AG04449 (cell line): Measurements from ENCODE around the gene ARHGEF12.
A peak's percentile ranks its signal among the peaks of the same experiment; 100 is the strongest.

Experiments
- CTCF ChIA-PET: fragments of 350-600 bp; formaldehyde crosslinking; extraction: SDS; loops from one replicate; lab custom pipeline; 2021; ENCODE audit warnings: antibody characterized with exemption; lab: Yijun Ruan, JAX
- POLR2A ChIA-PET: fragments of 400-600, 350-600 bp; formaldehyde crosslinking; extraction: SDS; loops from one replicate; lab custom pipeline; 2020; ENCODE audit warnings: antibody characterized with exemption, inconsistent platforms; lab: Yijun Ruan, JAX
- DNase-seq: peaks from one replicate; pipeline ENCODE4 v3.0.0-alpha.2; 2010; ENCODE audit warnings: low read depth, low spot score
- H3K4me3 ChIP-seq: 2 replicates; pipeline ENCODE4 v1.5.1; 2011; ENCODE audit warnings: low read depth, mild to moderate bottlenecking, control low read depth, low read length
- CTCF ChIP-seq: IDR thresholded peaks from one replicate; pipeline ENCODE4 v1.5.1; 2011; ENCODE audit warnings: mild to moderate bottlenecking, moderate library complexity, low read length, control low read depth, inconsistent platforms; ENCODE audit not compliant: insufficient read depth; ENCODE audit errors: missing control alignments

The ARHGEF12 gene

GRCh38 chr11:120399307-120399706 lies 63.1 kb downstream of the ARHGEF12 start:
- ChIA-PET CTCF (interaction anchor here (1.5 kb wide), 1 partner anchor 64 kb away, joined by 3 read pairs; no protein-coding TSS in a partner anchor), POLR2A (no interaction called here)
- H3K4me3 ChIP-seq = no peak overlapping the region
- TF ChIP-seq CTCF = no peak
- no peak for DNase-seq

GRCh38 chr11:120400564-120401364 lies 64.6 kb downstream of the ARHGEF12 start:
- CTCF ChIA-PET = interaction anchor here (0.6 to 1.3 kb wide), 3 partner anchors 10 to 31 kb away, joined by 3 to 5 read pairs (median 3); no protein-coding TSS in a partner anchor
- H3K4me3 ChIP-seq = peak overlapping the region; percentile 19
- no peak for TF ChIP-seq CTCF
- DNase-seq = peak; percentile 92
- POLR2A ChIA-PET = interaction anchor here (0.5 to 2.0 kb wide), 5 partner anchors 10 to 69 kb away, joined by 3 to 10 read pairs (median 3); partner anchors contain the start of gene ARHGEF12

- ChIA-PET CTCF (interaction anchor here (1.2 to 1.3 kb wide), 2 partner anchors 9 to 15 kb away, joined by 3 to 5 read pairs; no protein-coding TSS in a partner anchor), POLR2A (interaction anchor here (0.9 to 2.0 kb wide), 2 partner anchors 12 to 64 kb away, joined by 3 to 10 read pairs; partner anchors contain the start of gene ARHGEF12)
- DNase-seq = no peak
- H3K4me3 ChIP-seq = no peak overlapping the region
- no peak for TF ChIP-seq CTCF
Measured at GRCh38 chr11:120401506-120401905, 65.3 kb downstream of the ARHGEF12 start.

- TF ChIP-seq CTCF = no peak
- no peak overlapping the region for H3K4me3 ChIP-seq
- no peak for DNase-seq
- CTCF ChIA-PET = interaction anchor here (1.3 kb wide), 1 partner anchor 69 kb away, joined by 3 read pairs; no protein-coding TSS in a partner anchor
- POLR2A ChIA-PET = no interaction called here
Measured at GRCh38 chr11:120403966-120404365, 67.8 kb downstream of the ARHGEF12 start.

- DNase-seq = no peak
- CTCF ChIA-PET = interaction anchor here (1.3 kb wide), 1 partner anchor 69 kb away, joined by 3 read pairs; no protein-coding TSS in a partner anchor
Measured at GRCh38 chr11:120404495-120404894, 68.3 kb downstream of the ARHGEF12 start.

More at GRCh38 chr11:120404495-120404894, 68.3 kb downstream of the ARHGEF12 start:
- POLR2A ChIA-PET = no interaction called here
- no peak for TF ChIP-seq CTCF
- no peak overlapping the region for H3K4me3 ChIP-seq
